Natural killer cell (primary cell): Measurements from ENCODE around the gene GSG1L. TPM values are rescaled to one million over a fixed set of nuclear protein-coding genes. Genes with fewer than 3 reads are reported as not detected.
A peak's percentile ranks its signal among the peaks of the same experiment; 100 is the strongest.

ENCODE experiments used
- ATAC-seq, 3 donors: fragments of 150-1000 bp in 2 of 3; fragments of 200-7000 bp in 1 of 3; cut with Tn5 transposase; 1 replicate in 1 of 3; 2 replicates in 2 of 3; pipeline ENCODE4 v1.10.0; 2021; ENCODE audit warnings: mild to moderate bottlenecking in 2 of 3, moderate library complexity in 2 of 3
- DNase-seq, 2 donors: peaks; one replicate each; pipeline versions ENCODE4 v3.0.0 to v3.0.0-alpha.2; 2013 to 2021; ENCODE audit warnings: mixed read lengths in 1 of 2
- H3K27ac ChIP-seq: one replicate; pipeline ENCODE4 v1.5.1; 2013; ENCODE audit warnings: mild to moderate bottlenecking, low read length
- H3K27me3 ChIP-seq: one replicate; pipeline ENCODE4 v1.6.1; 2013; ENCODE audit warnings: low read length; ENCODE audit not compliant: control insufficient read depth, insufficient read depth
- H3K36me3 ChIP-seq: one replicate; pipeline ENCODE4 v1.6.1; 2013; ENCODE audit warnings: low read length; ENCODE audit not compliant: control insufficient read depth, insufficient read depth
- H3K4me1 ChIP-seq: one replicate; pipeline ENCODE4 v1.6.1; 2013; ENCODE audit warnings: low read length; ENCODE audit not compliant: control insufficient read depth, insufficient read depth
- H3K4me3 ChIP-seq: one replicate; pipeline ENCODE4 v1.5.1; 2013; ENCODE audit warnings: low read length
- H3K9me3 ChIP-seq: one replicate; pipeline ENCODE4 v1.6.1; 2013; ENCODE audit warnings: low read length; ENCODE audit not compliant: control insufficient read depth, insufficient read depth
- H3K27ac Mint-ChIP-seq, 2 donors: one replicate each; pipeline ENCODE4 v1.8.0; 2022; ENCODE audit warnings: mild to moderate bottlenecking in 2 of 2, mixed read lengths in 2 of 2, moderate library complexity in 1 of 2
- H3K27me3 Mint-ChIP-seq, 2 donors: one replicate each; pipeline ENCODE4 v1.8.0; 2022; ENCODE audit warnings: low read depth in 2 of 2, mixed read lengths in 2 of 2
- H3K36me3 Mint-ChIP-seq: one replicate; pipeline ENCODE4 v1.8.0; 2022; ENCODE audit warnings: mixed read lengths
- H3K4me1 Mint-ChIP-seq, 2 donors: one replicate each; pipeline ENCODE4 v1.8.0; 2022; ENCODE audit warnings: mixed read lengths in 2 of 2
- H3K4me3 Mint-ChIP-seq: one replicate; pipeline ENCODE4 v1.8.0; 2022; ENCODE audit warnings: mild to moderate bottlenecking, moderate library complexity, mixed read lengths
- H3K9me3 Mint-ChIP-seq, 2 donors: one replicate each; pipeline ENCODE4 v1.8.0; 2022; ENCODE audit warnings: mixed read lengths in 2 of 2
- WGBS: methylation state at CpG from one replicate; pipeline ENCODE4 v1.1.7; 2013; ENCODE audit warnings: missing lambda C conversion rate; ENCODE audit not compliant: insufficient coverage; 5-methylcytosine and 5-hydroxymethylcytosine counted together
- intact Hi-C: fragments of 100-400 bp; cut with micrococcal nuclease; formaldehyde crosslinking; loops from one replicate; pipeline ENCODE4 v1.14.2; 2022
- total RNA-seq, 4 donors: library from RNA; stranded (reverse); fragments of 120-200 nt in 1 of 4; gene quantifications; one replicate each; pipeline versions ENCODE4 v1.2.3 to v1.2.4, GENCODE V29; 2013 to 2022
- TF ChIP-seq, protein P1 (sequence below): fragments of 200-600 bp; IDR thresholded peaks from one replicate; pipeline ENCODE4 v1.8.0; 2022; ENCODE audit warnings: antibody characterized with exemption

Gene GSG1L
- total RNA-seq, 3 donors from 2014 or later (not counting 1 experiment from before 2014, with no cell fraction given), result 0.25 TPM; not detected in 2

DNA sequence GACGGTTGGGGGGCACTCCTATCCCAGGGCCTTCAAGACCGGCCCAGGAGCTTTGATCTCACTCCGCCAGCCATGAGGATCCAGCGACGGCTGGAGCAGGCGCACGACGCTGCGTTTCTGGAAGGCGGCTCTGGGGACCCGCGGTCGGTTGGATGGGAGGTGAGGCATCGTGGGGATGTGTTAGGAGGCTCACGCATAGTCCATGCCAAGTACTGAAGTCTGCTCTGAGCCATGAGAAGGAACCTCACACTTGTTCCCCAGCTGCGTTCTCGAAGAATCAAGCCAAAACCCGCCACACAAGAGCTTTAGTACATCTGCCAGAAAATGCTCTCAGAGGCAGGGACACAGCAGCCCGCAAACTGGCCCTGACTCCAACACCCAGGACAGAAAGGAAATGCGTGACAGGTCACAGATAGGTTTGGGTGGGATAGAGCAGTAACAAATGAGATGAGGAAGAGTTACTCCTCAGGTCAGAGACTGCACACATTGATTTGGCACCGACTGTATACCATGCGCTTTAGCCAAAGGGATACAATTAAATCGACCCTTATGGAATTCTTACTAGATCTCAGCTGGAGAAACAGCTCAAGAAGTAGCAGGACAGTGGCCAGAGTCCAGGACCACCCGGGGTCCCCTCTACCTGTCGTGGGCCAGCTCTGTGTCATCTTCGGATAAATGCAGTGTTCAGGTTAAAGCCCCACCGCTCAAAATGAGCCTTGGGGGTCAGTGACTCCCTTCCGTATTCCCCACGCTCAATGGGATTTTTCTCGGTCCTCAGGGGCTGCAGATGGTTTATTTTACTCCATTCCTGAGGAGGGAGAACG, 6.7 kb upstream of the GSG1L start:
- H3K4me3 ChIP-seq, result no peak overlapping the region
- ATAC-seq (peak in 1 of 3 donors; percentile 17), DNase-seq (no peak)
- H3K27me3 Mint-ChIP-seq, result peaks cover 12 to 16% of the 10 kb centered on the region in 2 donors
- H3K27me3 ChIP-seq, result no peaks in the 10 kb centered on the region
- no peak overlapping the region for H3K27ac Mint-ChIP-seq
- H3K9me3 ChIP-seq, result no peaks in the 10 kb centered on the region
- H3K4me1 ChIP-seq, result no peaks in the 10 kb centered on the region
- H3K27ac ChIP-seq, result no peak overlapping the region
- no peak overlapping the region for H3K4me3 Mint-ChIP-seq
- intact Hi-C loops, result loop anchor here (1.0 to 5.0 kb wide), 4 partner anchors 97 to 463 kb away; no protein-coding TSS in a partner anchor
- H3K9me3 Mint-ChIP-seq, result no peaks in the 10 kb centered on the region
- no peaks in the 10 kb centered on the region for H3K36me3 ChIP-seq
- WGBS, result 78% methylated on average over 31 of the region's 31 CpGs
- H3K36me3 Mint-ChIP-seq, result no peaks in the 10 kb centered on the region
- H3K4me1 Mint-ChIP-seq, result no peaks in the 10 kb centered on the region
- TF ChIP-seq, protein P1, sequence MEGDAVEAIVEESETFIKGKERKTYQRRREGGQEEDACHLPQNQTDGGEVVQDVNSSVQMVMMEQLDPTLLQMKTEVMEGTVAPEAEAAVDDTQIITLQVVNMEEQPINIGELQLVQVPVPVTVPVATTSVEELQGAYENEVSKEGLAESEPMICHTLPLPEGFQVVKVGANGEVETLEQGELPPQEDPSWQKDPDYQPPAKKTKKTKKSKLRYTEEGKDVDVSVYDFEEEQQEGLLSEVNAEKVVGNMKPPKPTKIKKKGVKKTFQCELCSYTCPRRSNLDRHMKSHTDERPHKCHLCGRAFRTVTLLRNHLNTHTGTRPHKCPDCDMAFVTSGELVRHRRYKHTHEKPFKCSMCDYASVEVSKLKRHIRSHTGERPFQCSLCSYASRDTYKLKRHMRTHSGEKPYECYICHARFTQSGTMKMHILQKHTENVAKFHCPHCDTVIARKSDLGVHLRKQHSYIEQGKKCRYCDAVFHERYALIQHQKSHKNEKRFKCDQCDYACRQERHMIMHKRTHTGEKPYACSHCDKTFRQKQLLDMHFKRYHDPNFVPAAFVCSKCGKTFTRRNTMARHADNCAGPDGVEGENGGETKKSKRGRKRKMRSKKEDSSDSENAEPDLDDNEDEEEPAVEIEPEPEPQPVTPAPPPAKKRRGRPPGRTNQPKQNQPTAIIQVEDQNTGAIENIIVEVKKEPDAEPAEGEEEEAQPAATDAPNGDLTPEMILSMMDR, result no peak

DNA sequence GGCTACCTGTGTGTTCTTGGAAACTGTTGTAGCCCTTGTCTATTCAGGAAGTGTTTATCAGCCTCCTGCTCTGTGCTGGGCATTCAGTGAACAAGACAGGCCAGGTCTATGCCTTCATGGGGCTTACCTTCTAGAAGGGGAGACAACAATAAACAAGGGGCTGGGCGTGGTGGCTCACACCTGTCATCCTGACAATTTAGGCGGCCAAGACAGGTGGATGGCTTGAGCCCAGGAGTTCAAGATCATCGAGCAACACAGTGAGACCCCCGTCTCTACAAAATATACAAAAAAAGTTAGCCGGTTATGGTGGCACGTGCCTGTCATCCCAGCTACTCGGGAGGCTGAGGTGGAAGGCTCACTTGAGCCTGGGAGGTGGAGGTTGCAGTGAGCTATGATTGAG, 5.5 kb upstream of the GSG1L start:
- H3K27ac ChIP-seq, result no peak overlapping the region
- TF ChIP-seq, protein P1, result no peak
- no peak for DNase-seq
- H3K9me3 ChIP-seq, result no peaks in the 10 kb centered on the region
- no peak for ATAC-seq
- no peaks in the 10 kb centered on the region for H3K4me1 ChIP-seq
- no peaks in the 10 kb centered on the region for H3K4me1 Mint-ChIP-seq
- H3K36me3 Mint-ChIP-seq, result no peaks in the 10 kb centered on the region
- no peak overlapping the region for H3K4me3 ChIP-seq
- H3K9me3 Mint-ChIP-seq, result no peaks in the 10 kb centered on the region
- WGBS, result 82% methylated on average over 7 of the region's 7 CpGs
- intact Hi-C loops, result no loop called here
- H3K36me3 ChIP-seq, result no peaks in the 10 kb centered on the region
- H3K27ac Mint-ChIP-seq, result no peak overlapping the region
- peaks cover 20 to 24% of the 10 kb centered on the region in 2 donors for H3K27me3 Mint-ChIP-seq
- no peaks in the 10 kb centered on the region for H3K27me3 ChIP-seq
- no peak overlapping the region for H3K4me3 Mint-ChIP-seq

DNA sequence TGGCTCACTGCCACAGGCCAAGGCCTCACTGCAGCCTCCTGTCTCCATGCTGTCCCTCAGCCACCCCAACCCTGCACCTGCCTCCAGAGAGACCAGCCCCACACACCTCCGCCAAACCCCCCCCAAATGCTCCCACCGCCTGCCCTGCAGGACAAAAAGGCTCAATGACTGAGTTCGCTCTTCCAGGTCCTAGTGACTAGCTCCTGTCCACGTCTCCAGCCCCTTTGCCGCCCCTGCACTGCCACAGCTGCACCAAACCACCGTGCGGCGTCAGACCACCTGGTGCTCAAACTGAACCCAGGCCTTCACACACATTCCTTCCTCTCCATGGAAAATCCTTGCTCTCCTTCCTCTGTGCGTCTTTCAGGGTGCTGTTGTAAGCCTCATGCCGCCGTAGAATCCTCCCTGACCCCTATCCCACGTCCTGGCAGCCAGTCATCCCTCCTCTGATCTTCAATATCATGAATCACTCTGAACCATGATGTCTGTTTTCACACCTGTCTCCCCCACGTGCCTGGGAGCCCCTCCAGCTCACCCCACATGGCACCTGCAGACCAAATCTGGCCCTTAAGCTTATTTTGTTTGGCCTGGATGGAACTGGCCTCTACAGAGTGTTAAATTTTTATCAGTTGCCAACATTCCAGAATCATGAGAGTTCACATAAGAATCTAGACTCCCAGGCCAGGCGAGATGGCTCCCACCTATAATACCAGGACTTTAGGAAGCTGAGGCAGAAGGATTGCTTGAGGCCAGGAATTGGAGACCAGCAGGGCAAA, 4.3 kb upstream of the GSG1L start:
- Mint-ChIP-seq H3K4me1 (no peaks in the 10 kb centered on the region), H3K27me3 (peaks cover 20 to 24% of the 10 kb centered on the region in 2 donors), H3K36me3 (no peaks in the 10 kb centered on the region), H3K27ac (no peak overlapping the region), H3K4me3 (no peak overlapping the region), H3K9me3 (no peaks in the 10 kb centered on the region)
- ATAC-seq (no peak), DNase-seq (no peak)
- TF ChIP-seq, protein P1, result no peak
- 79% methylated on average over 14 of the region's 14 CpGs for WGBS
- Histone ChIP-seq H3K4me3 (no peak overlapping the region), H3K4me1 (no peaks in the 10 kb centered on the region), H3K27ac (no peak overlapping the region), H3K27me3 (no peaks in the 10 kb centered on the region), H3K9me3 (no peaks in the 10 kb centered on the region), H3K36me3 (no peaks in the 10 kb centered on the region)
- intact Hi-C loops, result no loop called here
